SK-N-SH (cell line): ENCODE data around the gene TMEM245. TPM values are rescaled to one million over a fixed set of nuclear protein-coding genes. Genes with fewer than 3 reads are reported as not detected.

Experiments
- CTCF ChIA-PET: fragments of 300-600, 350-600 bp; formaldehyde crosslinking; extraction: SDS; loops from one replicate; lab custom pipeline; 2021; lab: Yijun Ruan, JAX
- POLR2A ChIA-PET: fragments of 350-600 bp; sonication (Branson Sonifier 250); formaldehyde crosslinking; extraction: SDS; loops from one replicate; lab custom pipeline; 2020; ENCODE audit warnings: antibody characterized with exemption, inconsistent platforms; lab: Yijun Ruan, JAX
- DNase-seq: peaks from one replicate; pipeline ENCODE4 v3.0.0; 2012
- H2AFZ ChIP-seq: fragments of 200-600 bp; sonication (generic); 2 replicates; pipeline ENCODE4 v1.8.1; 2016; ENCODE audit warnings: antibody characterized with exemption, mild to moderate bottlenecking, low read depth
- H3F3A ChIP-seq: fragments of 200-600 bp; sonication (generic); replicated peaks from 2 replicates; pipeline ENCODE3; 2016; ENCODE audit warnings: antibody characterized with exemption, mild to moderate bottlenecking; ENCODE audit not compliant: insufficient read depth
- H3K27ac ChIP-seq, 2 experiments: fragments of 200-500 bp in 1 of 2; fragments of 200-600 bp in 1 of 2; sonication (Bioruptor generic) in 1 of 2; sonication (generic), shearing (Covaris generic) in 1 of 2; 2 replicates each; pipeline versions ENCODE4 v1.5.1 to v1.6.1; 2014 to 2016; ENCODE audit warnings: low read depth in 2 of 2, inconsistent platforms in 1 of 2, low read length in 1 of 2, mild to moderate bottlenecking in 1 of 2, mixed read lengths in 1 of 2
- H3K27me3 ChIP-seq: fragments of 200-600 bp; sonication (generic), shearing (Covaris generic); 2 replicates; pipeline ENCODE4 v1.6.1; 2016; ENCODE audit warnings: mixed run types; ENCODE audit not compliant: insufficient read depth
- H3K36me3 ChIP-seq, 2 experiments: fragments of 200-500 bp in 1 of 2; fragments of 200-600 bp in 1 of 2; sonication (Bioruptor generic) in 1 of 2; sonication (generic) in 1 of 2; replicated peaks in 1 of 2; 2 replicates each; pipeline versions ENCODE3 to v1.5.1; 2014 to 2016; ENCODE audit warnings: low read length in 1 of 2, mild to moderate bottlenecking in 1 of 2; ENCODE audit not compliant: insufficient read depth in 2 of 2, control insufficient read depth in 1 of 2
- H3K4me1 ChIP-seq, 2 experiments: fragments of 200-500 bp in 1 of 2; fragments of 200-600 bp in 1 of 2; sonication (Bioruptor generic) in 1 of 2; sonication (generic), shearing (Covaris generic) in 1 of 2; 2 replicates each; pipeline versions ENCODE4 v1.5.1 to v1.6.1; 2014 to 2016; ENCODE audit warnings: low read depth in 1 of 2, low read length in 1 of 2, mixed run types in 1 of 2; ENCODE audit not compliant: insufficient read depth in 2 of 2, control insufficient read depth in 1 of 2
- H3K4me2 ChIP-seq: fragments of 200-600 bp; sonication (generic), shearing (Covaris generic); 2 replicates; pipeline ENCODE4 v1.6.1; 2017; ENCODE audit warnings: mixed run types
- H3K4me3 ChIP-seq, 2 experiments: fragments of 200-500 bp in 1 of 2; fragments of 200-600 bp in 1 of 2; sonication (Bioruptor generic) in 1 of 2; sonication (generic), shearing (Covaris generic) in 1 of 2; 2 replicates each; pipeline versions ENCODE4 v1.5.1 to v1.8.1; 2014 to 2016; ENCODE audit warnings: low read depth in 2 of 2, inconsistent platforms in 1 of 2, low read length in 1 of 2, mild to moderate bottlenecking in 1 of 2, mixed read lengths in 1 of 2, moderate library complexity in 1 of 2
- H3K79me2 ChIP-seq: fragments of 200-600 bp; sonication (generic); 2 replicates; pipeline ENCODE4 v1.8.1; 2017; ENCODE audit warnings: mild to moderate bottlenecking; ENCODE audit not compliant: insufficient read depth
- H3K9ac ChIP-seq: fragments of 200-600 bp; sonication (generic); 2 replicates; pipeline ENCODE4 v1.6.1; 2017; ENCODE audit warnings: mixed run types
- H3K9me2 ChIP-seq: fragments of 200-600 bp; sonication (generic); 2 replicates; pipeline ENCODE4 v1.6.1; 2017; ENCODE audit warnings: mixed run types
- H3K9me3 ChIP-seq: fragments of 200-600 bp; sonication (generic); 2 replicates; pipeline ENCODE4 v1.6.1; 2017; ENCODE audit warnings: mixed run types, mild to moderate bottlenecking, moderate library complexity
- H4K20me1 ChIP-seq: fragments of 200-600 bp; sonication (generic); 2 replicates; pipeline ENCODE4 v1.6.1; 2017; ENCODE audit warnings: mild to moderate bottlenecking, mixed run types; ENCODE audit not compliant: insufficient read depth
- EP300 ChIP-seq, 2 experiments: IDR thresholded peaks; 2 replicates each; pipeline versions ENCODE4 v1.4.0 to v1.6.1; 2012; ENCODE audit warnings: borderline replicate concordance in 1 of 2, low read depth in 1 of 2, low read length in 1 of 2
- EZH2phosphoT487 ChIP-seq: fragments of 200-600 bp; sonication (generic); IDR thresholded peaks from 2 replicates; pipeline ENCODE4 v1.6.1; 2017; ENCODE audit warnings: low read depth, mixed run types, mild to moderate bottlenecking, antibody characterized with exemption, moderate library complexity, borderline replicate concordance
- FOSL2 ChIP-seq: IDR thresholded peaks from 2 replicates; pipeline ENCODE4 v1.4.0; 2012; ENCODE audit warnings: low read depth, mild to moderate bottlenecking, moderate library complexity, borderline replicate concordance
- FOXJ3 ChIP-seq: sonication (generic); formaldehyde crosslinking; IDR thresholded peaks from 2 replicates; pipeline ENCODE4 v1.5.1; 2020; ENCODE audit warnings: mild to moderate bottlenecking, missing genetic modification reagents
- FOXM1 ChIP-seq: IDR thresholded peaks from 2 replicates; pipeline ENCODE4 v1.4.0; 2012; ENCODE audit warnings: low read depth, mild to moderate bottlenecking
- GABPA ChIP-seq: IDR thresholded peaks from 2 replicates; pipeline ENCODE4 v1.4.0; 2012; ENCODE audit warnings: low read depth, mild to moderate bottlenecking
- GATA2 ChIP-seq: sonication (generic); formaldehyde crosslinking; IDR thresholded peaks from 2 replicates; pipeline ENCODE4 v1.5.0; 2020; ENCODE audit warnings: mild to moderate bottlenecking, missing genetic modification reagents
- NRF1 ChIP-seq: IDR thresholded peaks from 2 replicates; pipeline ENCODE4 v1.6.1; 2012; ENCODE audit warnings: low read depth, mild to moderate bottlenecking, low read length
- POLR2AphosphoS5 ChIP-seq: IDR thresholded peaks from 2 replicates; pipeline ENCODE4 v1.6.1; 2012; ENCODE audit warnings: low read depth, low read length
- SIN3A ChIP-seq: IDR thresholded peaks from 2 replicates; pipeline ENCODE4 v1.6.1; 2012; ENCODE audit warnings: low read depth, mild to moderate bottlenecking, low read length, moderate library complexity, borderline replicate concordance
- SMC3 ChIP-seq: IDR thresholded peaks from 2 replicates; pipeline ENCODE4 v1.6.1; 2012; ENCODE audit warnings: low read depth, low read length, improper control_type of control experiment
- TCF12 ChIP-seq: IDR thresholded peaks from 2 replicates; pipeline ENCODE4 v1.4.0; 2012
- TEAD4 ChIP-seq: IDR thresholded peaks from 2 replicates; pipeline ENCODE4 v1.4.0; 2012; ENCODE audit warnings: mild to moderate bottlenecking, borderline replicate concordance; ENCODE audit not compliant: insufficient read depth
- YY1 ChIP-seq: IDR thresholded peaks from 2 replicates; pipeline ENCODE4 v1.4.0; 2012; ENCODE audit warnings: low read depth, mild to moderate bottlenecking
- WGBS: methylation state at CpG from one replicate; pipeline ENCODE4 v1.1.6; 2017; ENCODE audit warnings: low lambda C conversion rate; 5-methylcytosine and 5-hydroxymethylcytosine counted together
- polyA plus RNA-seq, 3 experiments: library from polyadenylated mRNA; depleted of rRNA; stranded (reverse); fragments of >200 nt; gene quantifications; 2 replicates each; pipeline ENCODE4 v1.2.3, GENCODE V29; 2012
- TF ChIP-seq, protein P1 (sequence below): IDR thresholded peaks from 2 replicates; pipeline ENCODE4 v1.4.0; 2012; ENCODE audit warnings: low read depth
- TF ChIP-seq, protein P2 (sequence below): IDR thresholded peaks from 2 replicates; pipeline ENCODE4 v1.4.0; 2012; ENCODE audit warnings: low read depth, borderline replicate concordance
- TF ChIP-seq, protein P3 (sequence below): fragments of 200-600 bp; sonication (generic); IDR thresholded peaks from 2 replicates; pipeline ENCODE4 v1.6.1; 2017; ENCODE audit warnings: antibody characterized with exemption, mild to moderate bottlenecking, moderate library complexity
- TF ChIP-seq, protein P4 (sequence below): IDR thresholded peaks from 2 replicates; pipeline ENCODE4; 2012

Gene TMEM245
- polyA plus RNA-seq, 1 of the 3 experiments (the other 2 are of a cell fraction), result 17.5 TPM

DNA sequence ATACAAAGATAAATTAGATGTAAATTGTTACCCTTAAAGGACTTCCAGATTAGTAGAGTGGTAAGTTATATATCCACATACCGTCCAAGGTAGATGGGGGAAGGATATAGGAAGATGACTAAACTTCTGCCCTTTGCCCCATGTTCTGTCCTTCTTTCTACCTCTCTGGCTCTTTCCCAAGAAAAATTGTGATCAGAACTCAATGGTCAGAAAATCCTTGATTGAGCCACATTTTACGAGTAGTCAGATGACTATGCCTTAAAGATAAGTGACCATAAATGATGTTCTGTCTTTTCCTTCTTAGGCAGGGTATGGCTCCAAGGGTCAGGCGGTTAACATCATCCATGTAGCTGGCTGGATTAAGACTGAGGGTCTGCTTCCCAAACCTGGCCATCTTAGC, 42.9 kb upstream of the TMEM245 start:
- Histone ChIP-seq H3K9me3 (no peaks in the 10 kb centered on the region), H3K9ac (no peak overlapping the region), H4K20me1 (no peaks in the 10 kb centered on the region), H3K4me2 (no peak overlapping the region), H3K4me1 (peaks cover 0 to 12% of the 10 kb centered on the region in 2 experiments; a peak in 1 of 4 replicates), H3K27me3 (no peaks in the 10 kb centered on the region), H3K9me2 (no peaks in the 10 kb centered on the region), H3K79me2 (no peaks in the 10 kb centered on the region), H3K27ac (no peak overlapping the region), H3K36me3 (no peaks in the 10 kb centered on the region), H3K4me3 (no peak overlapping the region), H3F3A (no peaks in the 10 kb centered on the region), H2AFZ (no peak overlapping the region)
- POLR2A ChIA-PET, result no interaction called here
- CTCF ChIA-PET, result no interaction called here
- no peak for DNase-seq
- WGBS, result 66% methylated on average over 3 of the region's 3 CpGs
- TF ChIP-seq EZH2phosphoT487 (no peak), FOXM1 (no peak), EP300 (IDR thresholded peaks at IDR 0.05; ENCODE audit: borderline replicate concordance in 1 of 2, low read depth in 1 of 2, low read length in 1 of 2) (no peak), FOXJ3 (CRISPR knock-in tag) (no peak)
- TF ChIP-seq, protein P1, sequence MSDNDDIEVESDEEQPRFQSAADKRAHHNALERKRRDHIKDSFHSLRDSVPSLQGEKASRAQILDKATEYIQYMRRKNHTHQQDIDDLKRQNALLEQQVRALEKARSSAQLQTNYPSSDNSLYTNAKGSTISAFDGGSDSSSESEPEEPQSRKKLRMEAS, result no peak

DNA sequence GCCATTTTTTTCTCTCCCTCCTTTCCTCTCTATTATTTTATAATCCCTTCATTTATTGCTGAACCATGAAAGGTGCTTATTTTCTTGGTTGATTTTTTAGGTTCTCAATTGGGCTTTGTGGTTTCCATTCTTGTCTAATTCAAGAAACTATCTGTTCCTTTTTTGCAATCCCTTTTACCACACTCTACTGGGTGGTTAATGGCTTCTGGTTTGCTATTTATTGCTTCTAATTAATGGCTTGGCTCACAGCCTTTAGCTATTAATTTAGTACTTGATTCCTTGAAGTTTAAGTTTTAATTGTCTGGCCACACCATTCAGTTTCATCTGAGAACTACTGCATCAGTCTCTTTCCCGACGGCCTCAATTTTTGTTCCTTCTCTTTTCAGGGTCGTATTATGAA, 41.7 kb upstream of the TMEM245 start:
- Histone ChIP-seq H3K4me1 (peaks cover 0 to 7% of the 10 kb centered on the region in 2 experiments; a peak in 1 of 4 replicates), H3K9me2 (no peaks in the 10 kb centered on the region), H3K79me2 (no peaks in the 10 kb centered on the region), H3K9me3 (no peaks in the 10 kb centered on the region), H3K4me3 (no peak overlapping the region), H3K9ac (no peak overlapping the region), H3F3A (no peaks in the 10 kb centered on the region), H3K27ac (no peak overlapping the region), H3K4me2 (no peak overlapping the region), H2AFZ (no peak overlapping the region), H3K36me3 (no peaks in the 10 kb centered on the region), H4K20me1 (no peaks in the 10 kb centered on the region), H3K27me3 (no peaks in the 10 kb centered on the region)
- POLR2A ChIA-PET, result no interaction called here
- no peak for DNase-seq
- WGBS, result 79% methylated on average over 3 of the region's 3 CpGs
- CTCF ChIA-PET, result no interaction called here
- no peak for TF ChIP-seq GATA2 (CRISPR knock-in tag)
- TF ChIP-seq GABPA, result no peak
- no peak for TF ChIP-seq FOSL2
- TF ChIP-seq, protein P2, sequence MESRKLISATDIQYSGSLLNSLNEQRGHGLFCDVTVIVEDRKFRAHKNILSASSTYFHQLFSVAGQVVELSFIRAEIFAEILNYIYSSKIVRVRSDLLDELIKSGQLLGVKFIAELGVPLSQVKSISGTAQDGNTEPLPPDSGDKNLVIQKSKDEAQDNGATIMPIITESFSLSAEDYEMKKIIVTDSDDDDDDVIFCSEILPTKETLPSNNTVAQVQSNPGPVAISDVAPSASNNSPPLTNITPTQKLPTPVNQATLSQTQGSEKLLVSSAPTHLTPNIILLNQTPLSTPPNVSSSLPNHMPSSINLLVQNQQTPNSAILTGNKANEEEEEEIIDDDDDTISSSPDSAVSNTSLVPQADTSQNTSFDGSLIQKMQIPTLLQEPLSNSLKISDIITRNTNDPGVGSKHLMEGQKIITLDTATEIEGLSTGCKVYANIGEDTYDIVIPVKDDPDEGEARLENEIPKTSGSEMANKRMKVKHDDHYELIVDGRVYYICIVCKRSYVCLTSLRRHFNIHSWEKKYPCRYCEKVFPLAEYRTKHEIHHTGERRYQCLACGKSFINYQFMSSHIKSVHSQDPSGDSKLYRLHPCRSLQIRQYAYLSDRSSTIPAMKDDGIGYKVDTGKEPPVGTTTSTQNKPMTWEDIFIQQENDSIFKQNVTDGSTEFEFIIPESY, result no peak
- no peak for TF ChIP-seq POLR2AphosphoS5
- no peak for TF ChIP-seq YY1
- TF ChIP-seq EZH2phosphoT487, result no peak
- no peak for TF ChIP-seq TEAD4
- TF ChIP-seq TCF12, result no peak
- TF ChIP-seq FOXM1, result no peak
- no peak for TF ChIP-seq SIN3A
- no peak for TF ChIP-seq SMC3
- TF ChIP-seq, protein P3, sequence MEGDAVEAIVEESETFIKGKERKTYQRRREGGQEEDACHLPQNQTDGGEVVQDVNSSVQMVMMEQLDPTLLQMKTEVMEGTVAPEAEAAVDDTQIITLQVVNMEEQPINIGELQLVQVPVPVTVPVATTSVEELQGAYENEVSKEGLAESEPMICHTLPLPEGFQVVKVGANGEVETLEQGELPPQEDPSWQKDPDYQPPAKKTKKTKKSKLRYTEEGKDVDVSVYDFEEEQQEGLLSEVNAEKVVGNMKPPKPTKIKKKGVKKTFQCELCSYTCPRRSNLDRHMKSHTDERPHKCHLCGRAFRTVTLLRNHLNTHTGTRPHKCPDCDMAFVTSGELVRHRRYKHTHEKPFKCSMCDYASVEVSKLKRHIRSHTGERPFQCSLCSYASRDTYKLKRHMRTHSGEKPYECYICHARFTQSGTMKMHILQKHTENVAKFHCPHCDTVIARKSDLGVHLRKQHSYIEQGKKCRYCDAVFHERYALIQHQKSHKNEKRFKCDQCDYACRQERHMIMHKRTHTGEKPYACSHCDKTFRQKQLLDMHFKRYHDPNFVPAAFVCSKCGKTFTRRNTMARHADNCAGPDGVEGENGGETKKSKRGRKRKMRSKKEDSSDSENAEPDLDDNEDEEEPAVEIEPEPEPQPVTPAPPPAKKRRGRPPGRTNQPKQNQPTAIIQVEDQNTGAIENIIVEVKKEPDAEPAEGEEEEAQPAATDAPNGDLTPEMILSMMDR, result no peak
- TF ChIP-seq NRF1, result no peak
- TF ChIP-seq, protein P4, sequence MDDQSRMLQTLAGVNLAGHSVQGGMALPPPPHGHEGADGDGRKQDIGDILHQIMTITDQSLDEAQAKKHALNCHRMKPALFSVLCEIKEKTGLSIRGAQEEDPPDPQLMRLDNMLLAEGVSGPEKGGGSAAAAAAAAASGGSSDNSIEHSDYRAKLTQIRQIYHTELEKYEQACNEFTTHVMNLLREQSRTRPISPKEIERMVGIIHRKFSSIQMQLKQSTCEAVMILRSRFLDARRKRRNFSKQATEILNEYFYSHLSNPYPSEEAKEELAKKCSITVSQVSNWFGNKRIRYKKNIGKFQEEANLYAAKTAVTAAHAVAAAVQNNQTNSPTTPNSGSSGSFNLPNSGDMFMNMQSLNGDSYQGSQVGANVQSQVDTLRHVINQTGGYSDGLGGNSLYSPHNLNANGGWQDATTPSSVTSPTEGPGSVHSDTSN, result no peak
